A549 (cell line): ENCODE data around the gene LST1. TPM values are rescaled to one million over a fixed set of nuclear protein-coding genes. Genes with fewer than 3 reads are reported as not detected.
A peak's percentile ranks its signal among the peaks of the same experiment; 100 is the strongest.
"Not testable (repeated sequence)": the region's sequence is repeated elsewhere in the genome, so short reads cannot be mapped to it uniquely, and the experiment has no call there.

Source experiments
- ATAC-seq, 2 experiments: fragments of 200-7000 bp in 1 of 2; fragments of >200 bp in 1 of 2; cut with Nextera tagmentation in 1 of 2; cut with Tn5 transposase in 1 of 2; 3 replicates each; pipeline versions ENCODE4 v1.8.0 to v1.9.1; 2018 to 2020; ENCODE audit warnings: mild to moderate bottlenecking in 1 of 2, moderate library complexity in 1 of 2
- CTCF ChIA-PET: fragments of 300-600 bp; sonication (Branson Sonifier 250); formaldehyde crosslinking; extraction: SDS; loops from one replicate; lab custom pipeline; 2021; ENCODE audit warnings: antibody characterized with exemption, inconsistent platforms; lab: Yijun Ruan, JAX
- POLR2A ChIA-PET: fragments of 350-600 bp; formaldehyde crosslinking; extraction: SDS; loops from one replicate; lab custom pipeline; 2021; ENCODE audit warnings: antibody characterized with exemption, inconsistent platforms; lab: Yijun Ruan, JAX
- DNase-seq, 2 experiments: peaks; one replicate each; pipeline versions ENCODE4 v3.0.0 to v3.0.0-alpha.2; 2011 to 2016; ENCODE audit warnings: low read depth in 1 of 2, low spot score in 1 of 2
- FAIRE-seq: peaks from 2 replicates; lab custom pipeline; 2011; peaks lifted over from hg19 to GRCh38; lab: Jason Lieb, UNC
- H3K27ac ChIP-seq, 2 experiments: fragments of >200 bp; sonication (Bioruptor Twin); formaldehyde crosslinking; 3 replicates each; pipeline ENCODE4 v1.5.1; 2016 to 2017
- H3K4me1 ChIP-seq: fragments of >200 bp; sonication (Bioruptor Twin); formaldehyde crosslinking; 3 replicates; pipeline ENCODE4 v1.6.1; 2016
- H3K4me2 ChIP-seq: fragments of >200 bp; sonication (Bioruptor Twin); formaldehyde crosslinking; 3 replicates; pipeline ENCODE4 v1.6.1; 2016
- H3K4me3 ChIP-seq: fragments of >200 bp; sonication (Bioruptor Twin); formaldehyde crosslinking; 3 replicates; pipeline ENCODE4 v1.5.1; 2016
- H3K9me3 ChIP-seq: fragments of >200 bp; sonication (Bioruptor Twin); formaldehyde crosslinking; 3 replicates; pipeline ENCODE4 v1.6.1; 2016
- CHD4 ChIP-seq: fragments of 200-600 bp; sonication (generic); IDR thresholded peaks from 2 replicates; pipeline ENCODE4 v1.6.1; 2016; ENCODE audit warnings: antibody characterized with exemption, mild to moderate bottlenecking, borderline replicate concordance
- EP300 ChIP-seq, 2 experiments: fragments of >200 bp; sonication (Bioruptor Twin); formaldehyde crosslinking; IDR thresholded peaks; 2 replicates in 1 of 2; 3 replicates in 1 of 2; pipeline ENCODE4 v1.6.1; 2016 to 2017
- HDAC2 ChIP-seq: fragments of 200-600 bp; sonication (generic); IDR thresholded peaks from 2 replicates; pipeline ENCODE4 v1.6.1; 2016
- HEYL ChIP-seq: fragments of 250-450 bp; sonication (Bioruptor Pico); IDR thresholded peaks from 2 replicates; pipeline ENCODE4 v1.8.0; 2021; ENCODE audit warnings: mild to moderate bottlenecking, moderate library complexity
- HOXB13 ChIP-seq: fragments of 250-450 bp; sonication (Bioruptor Pico); IDR thresholded peaks from 2 replicates; pipeline ENCODE4 v1.5.0; 2020; ENCODE audit warnings: low read depth, mild to moderate bottlenecking, moderate library complexity
- HOXB5 ChIP-seq: fragments of 250-450 bp; sonication (Bioruptor Pico); IDR thresholded peaks from 2 replicates; pipeline ENCODE4 v1.5.0; 2020; ENCODE audit warnings: mild to moderate bottlenecking, moderate library complexity
- JUN ChIP-seq, 2 experiments: fragments of >200 bp; sonication (Bioruptor Twin); formaldehyde crosslinking; IDR thresholded peaks; 2 replicates in 1 of 2; 3 replicates in 1 of 2; pipeline ENCODE4 v1.6.1; 2016 to 2017
- NR3C1 ChIP-seq: fragments of >200 bp; sonication (Bioruptor Twin); formaldehyde crosslinking; IDR thresholded peaks from 3 replicates; pipeline ENCODE4 v1.6.1; 2017
- POLR2A ChIP-seq: IDR thresholded peaks from 2 replicates; pipeline ENCODE4 v1.6.1; 2012; ENCODE audit warnings: mild to moderate bottlenecking, low read length
- RAD21 ChIP-seq, 2 experiments: fragments of >200 bp in 1 of 2; sonication (Bioruptor Twin) in 1 of 2; formaldehyde crosslinking in 1 of 2; IDR thresholded peaks in 1 of 2; conservative IDR thresholded peaks in 1 of 2; 2 replicates in 1 of 2; 3 replicates in 1 of 2; pipeline ENCODE4 v1.6.1; 2012 to 2018; ENCODE audit warnings: inconsistent platforms in 1 of 2
- RARB ChIP-seq: fragments of 250-450 bp; sonication (Bioruptor Pico); IDR thresholded peaks from 2 replicates; pipeline ENCODE4 v1.8.0; 2021; ENCODE audit warnings: mild to moderate bottlenecking, moderate library complexity
- RNF2 ChIP-seq: fragments of 200-600 bp; sonication (generic); IDR thresholded peaks from 2 replicates; pipeline ENCODE4 v1.6.1; 2016; ENCODE audit warnings: low read depth, mild to moderate bottlenecking, antibody characterized with exemption, moderate library complexity, borderline replicate concordance
- SMC3 ChIP-seq: fragments of >200 bp; sonication (Bioruptor Twin); formaldehyde crosslinking; IDR thresholded peaks from 3 replicates; pipeline ENCODE4 v1.6.1; 2018; ENCODE audit warnings: inconsistent platforms
- TP53 ChIP-seq: fragments of 250-450 bp; sonication (Bioruptor Pico); IDR thresholded peaks from 2 replicates; pipeline ENCODE4 v1.5.0; 2021; ENCODE audit warnings: mild to moderate bottlenecking, moderate library complexity
- WGBS: methylation state at CpG from one replicate; pipeline ENCODE4 v1.1.6; 2017; ENCODE audit errors: missing lambda C conversion rate; 5-methylcytosine and 5-hydroxymethylcytosine counted together
- polyA plus RNA-seq, 4 experiments: library from polyadenylated mRNA; depleted of rRNA in 3 of 4; stranded (reverse); fragments of >200 nt; fragmentation: RNase III in 1 of 4; extraction: RNeasy Plus Mini Kit Qiagen cat#74134 plus additional on column Dnase treatment in 1 of 4; gene quantifications; 2 replicates in 3 of 4; 3 replicates in 1 of 4; pipeline ENCODE4 v1.2.3, GENCODE V29; 2011 to 2017
- TF ChIP-seq, protein P1 (sequence below): fragments of >200 bp; sonication (Bioruptor Twin); formaldehyde crosslinking; IDR thresholded peaks from 3 replicates; pipeline ENCODE4 v1.5.1; 2016
- TF ChIP-seq, protein P2 (sequence below): fragments of 450-650 bp; IDR thresholded peaks from 2 replicates; pipeline ENCODE4 v1.6.1; 2014; ENCODE audit warnings: antibody characterized with exemption
- TF ChIP-seq, protein P3 (sequence below): IDR thresholded peaks from 2 replicates; pipeline ENCODE4 v1.6.1; 2012
- TF ChIP-seq, protein P4 (sequence below): fragments of 250-450 bp; sonication (Bioruptor Pico); IDR thresholded peaks from 2 replicates; pipeline ENCODE4 v1.5.0; 2021; ENCODE audit warnings: mild to moderate bottlenecking, moderate library complexity, borderline replicate concordance

The LST1 gene
- polyA plus RNA-seq, 2 of the 4 experiments (the other 2 are of a cell fraction), result 0.19 to 0.26 TPM

DNA sequence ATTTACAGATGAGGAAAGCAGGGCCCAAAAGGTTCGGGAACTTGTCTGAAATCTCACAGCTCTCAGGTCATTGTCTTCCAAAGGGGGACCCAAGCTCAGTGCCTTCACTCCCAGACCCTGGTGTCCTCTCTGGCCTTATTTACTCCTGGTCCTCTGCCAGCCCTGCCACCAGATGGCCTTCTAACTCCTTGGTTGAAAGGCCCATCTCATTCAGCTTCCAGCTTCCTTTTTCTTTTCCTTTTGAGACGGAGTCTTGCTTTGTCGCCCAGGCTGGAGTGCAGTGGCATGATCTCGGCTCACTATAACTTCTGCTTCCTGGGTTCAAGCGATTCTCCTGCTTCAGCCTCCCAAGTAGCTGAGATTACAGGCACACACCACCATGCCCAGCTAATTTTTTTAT is 34.7 kb upstream of the LST1 start:
- not testable (repeated sequence) for H3K4me1 ChIP-seq, H3K9me3 ChIP-seq, FAIRE-seq, H3K27ac ChIP-seq, H3K4me3 ChIP-seq, H3K4me2 ChIP-seq, ATAC-seq
- peak; percentile 29 to 59 for DNase-seq
- POLR2A ChIA-PET, result interaction anchor here (0.6 to 1.1 kb wide), 3 partner anchors 47 to 577 kb away, joined by 3 to 4 read pairs (median 3); partner anchors contain the start of genes ATF6B and HSPA1B
- TF ChIP-seq, protein P1, sequence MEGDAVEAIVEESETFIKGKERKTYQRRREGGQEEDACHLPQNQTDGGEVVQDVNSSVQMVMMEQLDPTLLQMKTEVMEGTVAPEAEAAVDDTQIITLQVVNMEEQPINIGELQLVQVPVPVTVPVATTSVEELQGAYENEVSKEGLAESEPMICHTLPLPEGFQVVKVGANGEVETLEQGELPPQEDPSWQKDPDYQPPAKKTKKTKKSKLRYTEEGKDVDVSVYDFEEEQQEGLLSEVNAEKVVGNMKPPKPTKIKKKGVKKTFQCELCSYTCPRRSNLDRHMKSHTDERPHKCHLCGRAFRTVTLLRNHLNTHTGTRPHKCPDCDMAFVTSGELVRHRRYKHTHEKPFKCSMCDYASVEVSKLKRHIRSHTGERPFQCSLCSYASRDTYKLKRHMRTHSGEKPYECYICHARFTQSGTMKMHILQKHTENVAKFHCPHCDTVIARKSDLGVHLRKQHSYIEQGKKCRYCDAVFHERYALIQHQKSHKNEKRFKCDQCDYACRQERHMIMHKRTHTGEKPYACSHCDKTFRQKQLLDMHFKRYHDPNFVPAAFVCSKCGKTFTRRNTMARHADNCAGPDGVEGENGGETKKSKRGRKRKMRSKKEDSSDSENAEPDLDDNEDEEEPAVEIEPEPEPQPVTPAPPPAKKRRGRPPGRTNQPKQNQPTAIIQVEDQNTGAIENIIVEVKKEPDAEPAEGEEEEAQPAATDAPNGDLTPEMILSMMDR, result peak; percentile 41
- TF ChIP-seq RAD21 (conservative IDR thresholded peaks at IDR 0.05 in 1 of 2, IDR thresholded peaks at IDR 0.05 in 1 of 2) (peak; percentile 50 to 74; a peak in 4 of 5 replicates), SMC3 (peak; percentile 32; the same call in 1 of the 3 replicates)
- WGBS, result 49% methylated on average over 5 of the region's 5 CpGs
- CTCF ChIA-PET, result interaction anchor here (0.5 to 15.7 kb wide), 12 partner anchors 9 to 95 kb away, joined by 3 to 331 read pairs (median 4); partner anchors contain the start of genes DDX39B, LTB and NCR3

DNA sequence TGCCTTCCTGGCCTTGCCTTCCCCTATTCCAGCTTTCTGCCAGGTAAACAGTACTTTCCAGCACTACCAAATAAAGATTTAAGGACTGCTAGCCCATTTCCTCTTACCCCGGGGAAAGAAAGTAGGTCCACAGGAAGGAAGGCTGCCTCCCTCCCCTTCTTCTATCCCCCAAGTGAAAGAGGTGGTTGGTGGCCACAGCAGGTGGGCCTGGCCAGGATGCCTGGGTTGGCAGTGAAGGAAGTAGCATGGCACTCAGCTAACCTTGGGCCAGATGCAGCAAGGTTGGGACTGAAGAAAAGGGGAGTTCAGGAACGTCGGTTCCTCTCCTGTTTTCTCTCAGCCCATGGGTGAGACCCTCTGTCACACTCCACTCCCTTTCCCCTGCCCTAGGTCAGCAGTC is 29.8 kb upstream of the LST1 start:
- TF ChIP-seq RARB (CRISPR knock-in tag) (no peak), RNF2 (no peak), CHD4 (no peak), HDAC2 (no peak), EP300 (IDR thresholded peaks at IDR 0.05) (no peak), NR3C1 (no peak), JUN (IDR thresholded peaks at IDR 0.05) (no peak), TP53 (CRISPR knock-in tag) (no peak), HEYL (CRISPR knock-in tag) (no peak), POLR2A (no peak), HOXB5 (CRISPR knock-in tag) (no peak), HOXB13 (CRISPR knock-in tag) (no peak)
- TF ChIP-seq, protein P2, sequence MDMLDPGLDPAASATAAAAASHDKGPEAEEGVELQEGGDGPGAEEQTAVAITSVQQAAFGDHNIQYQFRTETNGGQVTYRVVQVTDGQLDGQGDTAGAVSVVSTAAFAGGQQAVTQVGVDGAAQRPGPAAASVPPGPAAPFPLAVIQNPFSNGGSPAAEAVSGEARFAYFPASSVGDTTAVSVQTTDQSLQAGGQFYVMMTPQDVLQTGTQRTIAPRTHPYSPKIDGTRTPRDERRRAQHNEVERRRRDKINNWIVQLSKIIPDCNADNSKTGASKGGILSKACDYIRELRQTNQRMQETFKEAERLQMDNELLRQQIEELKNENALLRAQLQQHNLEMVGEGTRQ, result no peak
- TF ChIP-seq, protein P1, result no peak
- TF ChIP-seq, protein P3, sequence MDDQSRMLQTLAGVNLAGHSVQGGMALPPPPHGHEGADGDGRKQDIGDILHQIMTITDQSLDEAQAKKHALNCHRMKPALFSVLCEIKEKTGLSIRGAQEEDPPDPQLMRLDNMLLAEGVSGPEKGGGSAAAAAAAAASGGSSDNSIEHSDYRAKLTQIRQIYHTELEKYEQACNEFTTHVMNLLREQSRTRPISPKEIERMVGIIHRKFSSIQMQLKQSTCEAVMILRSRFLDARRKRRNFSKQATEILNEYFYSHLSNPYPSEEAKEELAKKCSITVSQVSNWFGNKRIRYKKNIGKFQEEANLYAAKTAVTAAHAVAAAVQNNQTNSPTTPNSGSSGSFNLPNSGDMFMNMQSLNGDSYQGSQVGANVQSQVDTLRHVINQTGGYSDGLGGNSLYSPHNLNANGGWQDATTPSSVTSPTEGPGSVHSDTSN, result no peak
- TF ChIP-seq, protein P4, sequence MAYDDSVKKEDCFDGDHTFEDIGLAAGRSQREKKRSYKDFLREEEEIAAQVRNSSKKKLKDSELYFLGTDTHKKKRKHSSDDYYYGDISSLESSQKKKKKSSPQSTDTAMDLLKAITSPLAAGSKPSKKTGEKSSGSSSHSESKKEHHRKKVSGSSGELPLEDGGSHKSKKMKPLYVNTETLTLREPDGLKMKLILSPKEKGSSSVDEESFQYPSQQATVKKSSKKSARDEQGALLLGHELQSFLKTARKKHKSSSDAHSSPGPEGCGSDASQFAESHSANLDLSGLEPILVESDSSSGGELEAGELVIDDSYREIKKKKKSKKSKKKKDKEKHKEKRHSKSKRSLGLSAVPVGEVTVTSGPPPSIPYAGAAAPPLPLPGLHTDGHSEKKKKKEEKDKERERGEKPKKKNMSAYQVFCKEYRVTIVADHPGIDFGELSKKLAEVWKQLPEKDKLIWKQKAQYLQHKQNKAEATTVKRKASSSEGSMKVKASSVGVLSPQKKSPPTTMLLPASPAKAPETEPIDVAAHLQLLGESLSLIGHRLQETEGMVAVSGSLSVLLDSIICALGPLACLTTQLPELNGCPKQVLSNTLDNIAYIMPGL, result no peak
- Histone ChIP-seq H3K4me2 (no peak overlapping the region), H3K27ac (no peak overlapping the region), H3K4me3 (no peak overlapping the region), H3K4me1 (peaks cover 24% of the 10 kb centered on the region), H3K9me3 (no peaks in the 10 kb centered on the region)
- no peak for FAIRE-seq
- CTCF ChIA-PET, result interaction anchor here (1.0 to 2.5 kb wide), 5 partner anchors 8 to 42 kb away, joined by 3 to 10 read pairs (median 6); partner anchors contain the start of gene NFKBIL1
- no peak for DNase-seq
- POLR2A ChIA-PET, result no interaction called here
- ATAC-seq, result no peak
- WGBS, result 86% methylated on average over 3 of the region's 3 CpGs
